ENCODE data around the gene CYYR1.

CYYR1 gene

GRCh38 chr21:26550326-26550725 is 22.8 kb downstream of the CYYR1 start:
- DNase-seq, result no peak

DNA sequence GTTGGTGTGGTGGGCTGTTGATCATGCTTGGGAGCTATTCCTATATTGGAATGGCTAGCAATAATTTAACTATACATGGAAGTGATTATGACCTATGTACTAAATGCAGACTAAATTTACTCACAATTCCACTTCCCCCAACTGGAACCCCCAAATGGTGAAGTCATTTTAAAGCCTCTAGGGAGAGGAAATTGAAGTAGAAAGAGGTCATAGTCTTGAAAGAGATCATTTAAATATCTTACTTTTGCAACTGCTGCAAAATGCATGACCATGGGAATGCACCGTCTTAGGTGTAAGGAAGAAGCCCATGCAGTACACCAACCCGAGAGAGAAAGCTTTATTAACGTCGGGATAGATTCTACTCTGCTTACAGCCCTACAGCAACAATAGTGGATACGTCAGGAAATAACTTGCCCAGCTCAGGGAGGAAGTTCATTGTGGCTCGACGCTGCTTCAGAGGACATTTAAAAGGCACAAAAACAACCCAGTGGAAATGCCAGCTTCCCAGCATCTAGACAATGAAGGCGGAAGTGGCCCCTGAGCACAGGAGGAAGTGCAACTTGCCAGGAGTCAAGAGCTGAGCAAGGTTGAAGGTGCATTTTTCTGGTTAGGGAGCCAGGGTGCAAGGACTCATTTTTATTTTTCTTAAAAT is 26.5 kb downstream of the CYYR1 start:
- DNase-seq, result peak; percentile 67 to 76 (median 75)

- no peak for DNase-seq
Measured at GRCh38 chr21:26544201-26544775, 28.8 kb downstream of the CYYR1 start.

DNA sequence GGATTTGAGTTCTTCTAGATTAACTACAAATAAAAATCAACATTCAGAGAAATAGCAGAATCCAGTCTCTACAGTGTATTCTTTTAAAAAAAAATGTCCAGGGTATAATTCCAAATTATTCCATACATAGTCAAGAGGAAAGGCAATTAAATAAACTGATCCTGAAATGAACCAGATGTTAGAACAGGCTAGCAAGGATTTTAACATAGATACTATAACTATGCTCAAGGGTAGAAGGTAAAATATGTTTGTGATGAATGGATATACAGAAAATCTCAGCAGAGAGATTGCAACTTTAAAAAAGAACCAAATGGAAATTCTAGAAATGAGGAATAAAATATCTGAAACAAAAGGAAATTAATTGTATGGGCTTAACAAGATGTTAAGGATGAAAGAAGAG is 32.4 kb downstream of the CYYR1 start:
- no peak for DNase-seq

- peak; percentile 35 to 64 (median 38) for DNase-seq
Measured at GRCh38 chr21:26539566-26539965, 33.5 kb downstream of the CYYR1 start.

- peak in 2 of 3 donors; percentile 0 to 10 for DNase-seq
Measured at GRCh38 chr21:26534517-26534916, 38.6 kb downstream of the CYYR1 start.

DNA sequence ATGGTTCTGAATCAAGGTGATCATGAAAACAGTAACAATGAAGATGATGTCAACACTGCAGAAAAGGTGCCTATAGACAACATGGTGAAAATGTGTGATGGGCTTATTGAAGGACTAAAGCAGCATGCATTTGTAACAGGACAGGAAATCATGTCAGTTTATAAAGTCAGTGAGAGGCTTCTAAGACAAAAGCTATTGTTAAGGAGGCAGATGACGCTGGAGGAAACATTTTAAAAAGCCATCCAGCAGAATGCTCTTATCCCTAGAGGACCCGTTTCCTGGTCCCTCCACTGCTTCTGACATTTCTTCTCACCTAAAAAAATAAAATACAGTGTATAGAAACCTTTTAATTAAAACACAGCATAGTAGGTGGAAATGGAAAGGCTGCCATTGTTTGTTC is 40.9 kb downstream of the CYYR1 start:
- DNase-seq, result no peak

DNA sequence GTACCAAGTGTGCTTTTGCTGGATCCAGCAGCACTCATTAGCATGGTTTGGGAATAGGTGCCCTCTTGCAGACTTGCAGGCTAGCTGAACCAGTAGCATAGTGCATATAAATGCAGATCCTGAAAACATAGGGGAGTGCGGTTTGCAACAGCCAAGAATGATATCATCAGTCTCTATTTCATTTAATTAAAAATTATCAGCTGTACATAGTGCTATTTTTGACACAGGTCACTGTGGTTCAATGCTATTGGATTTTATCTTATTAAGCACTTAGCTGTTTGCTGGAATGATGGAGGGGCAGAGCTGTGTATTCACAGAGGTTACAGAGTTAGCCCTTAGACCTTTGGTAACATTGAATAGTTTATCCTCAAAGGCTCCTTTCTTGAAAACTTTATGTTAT is 43.6 kb downstream of the CYYR1 start:
- no peak for DNase-seq

DNA sequence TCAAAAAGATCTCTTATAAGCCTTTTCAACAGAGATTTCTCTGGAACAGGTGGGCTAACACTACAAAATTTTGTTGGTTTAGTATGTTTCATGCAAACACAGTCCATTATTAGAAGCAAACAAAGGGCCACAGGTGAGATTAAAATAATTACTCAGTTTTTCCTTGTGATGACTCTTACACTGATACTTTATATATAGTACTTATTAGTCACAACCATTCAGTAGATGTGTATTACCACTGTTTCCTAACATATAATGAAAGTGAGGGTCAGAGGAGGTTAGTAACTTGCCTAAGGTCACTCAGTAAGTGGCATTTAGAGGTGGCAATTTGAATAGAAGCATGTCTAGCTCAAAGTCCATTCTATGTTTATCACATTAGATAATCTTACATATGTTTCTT is 44.2 kb downstream of the CYYR1 start:
- no peak for DNase-seq

DNA sequence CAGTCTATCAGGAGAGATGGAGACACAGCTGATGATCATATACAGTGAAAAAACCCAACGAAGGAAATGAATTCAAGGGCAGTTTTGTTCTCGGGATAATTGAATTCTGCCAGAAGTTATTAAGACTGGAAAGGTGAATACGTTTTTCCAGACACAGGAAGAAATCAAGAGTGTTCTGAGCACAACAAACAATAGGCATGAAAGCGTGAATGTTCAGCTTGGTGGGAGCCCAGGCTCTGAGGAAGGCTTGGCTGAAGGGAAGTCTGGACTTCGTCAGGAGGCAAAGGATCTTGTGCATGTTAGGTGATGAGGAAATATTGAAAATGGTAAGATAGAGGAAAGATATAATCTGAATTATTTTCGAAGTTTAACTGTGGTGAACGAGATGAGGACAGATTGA is 50.4 kb downstream of the CYYR1 start:
- DNase-seq, result no peak

DNA sequence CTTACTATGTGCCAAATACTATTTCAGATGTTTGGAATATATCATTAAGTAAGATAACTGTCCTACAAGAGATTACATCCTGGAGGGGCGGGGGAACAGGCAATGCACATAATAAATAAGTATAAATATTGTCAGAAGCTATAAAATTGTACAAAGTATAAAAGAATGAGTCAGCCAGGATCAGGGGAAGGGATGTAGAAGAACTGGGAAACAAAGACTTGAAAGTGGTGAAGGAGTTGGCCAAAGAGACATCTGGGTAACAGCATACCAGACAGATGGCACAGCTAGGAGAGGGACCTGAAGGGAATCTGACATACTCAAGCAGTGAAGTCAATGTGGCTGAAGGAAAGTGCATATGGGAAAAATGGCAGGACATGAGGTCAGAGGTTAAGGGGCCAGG is 53.9 kb downstream of the CYYR1 start:
- DNase-seq, result no peak

GRCh38 chr21:26515257-26515656 is 57.8 kb downstream of the CYYR1 start:
- DNase-seq, result no peak

DNA sequence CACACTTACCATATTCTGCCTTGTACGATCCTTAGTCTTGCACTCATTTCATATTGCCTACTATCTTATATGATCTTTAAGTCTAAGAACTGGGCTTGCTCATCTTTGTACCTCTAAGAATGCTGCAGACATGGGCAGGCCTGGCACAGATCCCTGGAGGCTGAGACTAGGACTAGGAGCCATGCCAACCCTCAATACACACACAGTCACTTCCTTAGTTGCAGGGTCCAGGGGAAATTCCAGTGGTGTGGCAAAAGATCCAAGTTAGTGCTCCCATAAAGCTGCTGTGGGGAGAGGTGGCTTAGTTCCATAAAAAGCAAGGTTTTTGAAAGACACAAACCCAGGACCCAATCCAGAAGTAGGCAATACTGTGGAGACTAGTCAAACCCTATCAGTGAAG is 59.9 kb downstream of the CYYR1 start:
- no peak for DNase-seq

- DNase-seq, result no peak
Measured at GRCh38 chr21:26512664-26513063, 60.4 kb downstream of the CYYR1 start.

DNA sequence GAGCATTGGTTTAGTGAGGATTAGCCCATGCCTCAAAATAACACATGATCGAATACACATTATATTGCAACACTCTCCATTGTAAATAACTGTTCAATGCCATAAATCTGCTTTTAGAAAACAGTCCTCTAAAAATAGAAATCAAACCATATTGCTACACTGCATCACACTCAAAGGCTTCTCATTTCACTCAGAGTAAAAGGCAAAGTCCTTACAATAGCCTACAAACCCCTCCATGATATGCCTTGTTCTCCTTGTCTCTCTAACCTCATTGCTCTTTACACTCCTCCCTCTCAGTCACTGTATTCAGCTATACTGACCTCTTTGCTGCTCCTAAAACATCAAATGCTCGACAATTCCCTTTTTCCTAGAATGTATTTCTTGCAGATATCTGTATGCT is 64.2 kb downstream of the CYYR1 start:
- DNase-seq, result no peak

DNA sequence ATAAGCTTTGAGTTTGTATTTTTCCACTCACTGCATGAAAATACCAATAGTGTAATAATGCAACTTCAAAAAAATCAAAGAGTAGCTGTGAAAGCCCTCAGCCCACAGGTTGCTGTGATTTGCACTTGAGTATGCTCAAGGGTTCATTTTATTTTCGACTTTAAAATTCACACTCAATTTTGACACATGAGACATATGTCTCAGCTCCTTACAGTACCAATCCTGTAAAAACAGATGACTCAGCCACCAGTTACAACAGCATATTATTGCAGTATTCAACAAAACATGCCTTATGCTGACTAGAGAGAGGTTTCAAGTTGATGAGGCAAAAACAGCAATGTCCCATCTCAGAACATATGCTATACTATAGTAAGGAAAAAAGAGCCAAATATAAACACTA is 66.1 kb downstream of the CYYR1 start:
- DNase-seq, result peak in 2 of 3 donors; percentile 2 to 45

DNA sequence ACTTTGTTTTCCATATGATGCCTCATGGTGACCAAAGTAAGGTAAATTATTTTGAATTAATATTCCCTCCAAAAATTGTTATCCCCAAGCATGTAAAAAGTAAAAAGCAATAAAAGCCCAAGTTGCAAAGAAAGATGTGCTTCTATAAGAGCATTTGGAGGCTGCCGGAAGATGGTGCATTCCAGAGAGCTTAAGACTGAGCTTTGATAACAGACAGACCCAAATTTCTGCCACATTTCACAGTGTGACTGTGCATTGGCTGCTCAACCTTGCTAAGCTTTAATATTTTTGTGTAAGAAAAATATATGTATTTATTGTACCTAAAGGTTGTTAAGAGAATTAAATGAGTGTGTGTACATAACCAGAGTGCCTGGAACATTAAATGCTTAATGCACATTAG is 67.9 kb downstream of the CYYR1 start:
- DNase-seq, result no peak

DNA sequence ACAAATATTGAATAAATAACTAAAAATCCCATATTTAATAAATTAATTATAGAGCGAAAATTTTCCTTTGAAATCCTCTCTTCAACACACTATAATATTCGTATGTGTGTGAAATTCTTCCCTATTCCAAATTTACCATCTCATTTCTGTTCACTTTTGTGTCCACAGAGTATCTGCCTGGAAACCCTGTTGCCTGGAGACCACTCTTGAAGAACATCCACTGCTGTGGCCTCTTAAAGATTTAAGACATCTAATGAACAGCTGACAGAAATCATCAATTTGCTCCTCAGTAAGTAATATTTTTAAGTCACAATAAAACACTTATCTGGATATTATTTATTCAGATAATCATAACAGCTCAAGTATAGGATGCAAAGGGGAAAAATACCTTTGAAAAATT is 69.7 kb downstream of the CYYR1 start:
- DNase-seq, result no peak

DNA sequence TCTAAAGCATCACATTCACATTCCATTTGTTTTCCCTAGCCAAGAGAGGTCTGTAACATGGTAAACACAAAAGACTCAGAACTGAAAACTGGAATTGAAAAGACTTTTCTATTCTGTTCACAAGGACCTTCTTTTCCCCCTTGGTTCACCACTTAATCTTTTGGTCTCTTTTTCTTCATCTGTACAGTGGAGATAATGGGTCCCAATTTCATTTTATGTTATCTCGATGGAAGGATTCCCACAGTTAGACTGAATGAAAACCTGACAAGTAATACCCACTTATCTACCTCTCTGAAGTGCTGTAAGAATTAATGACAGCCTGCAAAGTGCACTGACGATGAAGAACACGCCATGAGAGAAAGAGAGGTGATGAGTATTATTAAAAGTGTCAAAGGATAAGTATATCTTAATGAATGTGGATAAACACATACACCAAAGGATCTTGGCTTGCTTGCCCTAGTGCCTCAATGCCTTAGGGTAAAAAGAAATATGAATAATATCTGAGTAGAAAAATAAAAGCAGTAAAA is 71.5 kb downstream of the CYYR1 start:
- no peak for DNase-seq

DNA sequence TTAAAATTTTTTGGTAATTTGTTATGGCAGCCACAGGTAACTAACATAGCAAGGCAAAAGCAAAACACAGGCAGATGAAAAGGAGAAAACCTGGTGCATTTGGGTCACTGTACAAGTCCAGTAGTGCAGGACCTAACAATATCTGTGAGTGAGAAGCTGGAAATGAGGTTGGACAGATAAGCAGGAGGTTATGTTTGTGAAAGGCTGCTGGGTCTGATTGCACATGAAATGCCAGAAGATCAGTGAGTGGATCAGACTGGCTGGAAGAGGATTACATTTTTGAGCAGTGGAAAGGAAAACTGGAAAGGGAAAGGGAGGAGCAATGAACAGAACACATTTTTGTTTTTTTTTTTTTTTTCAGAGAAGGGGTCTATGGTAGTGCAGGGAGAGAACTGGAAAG is 73.6 kb downstream of the CYYR1 start:
- DNase-seq, result no peak

GRCh38 chr21:26495283-26495849 is 77.7 kb downstream of the CYYR1 start:
- DNase-seq, result no peak

- DNase-seq, result no peak
Measured at GRCh38 chr21:26491663-26492062, 81.4 kb downstream of the CYYR1 start.

DNA sequence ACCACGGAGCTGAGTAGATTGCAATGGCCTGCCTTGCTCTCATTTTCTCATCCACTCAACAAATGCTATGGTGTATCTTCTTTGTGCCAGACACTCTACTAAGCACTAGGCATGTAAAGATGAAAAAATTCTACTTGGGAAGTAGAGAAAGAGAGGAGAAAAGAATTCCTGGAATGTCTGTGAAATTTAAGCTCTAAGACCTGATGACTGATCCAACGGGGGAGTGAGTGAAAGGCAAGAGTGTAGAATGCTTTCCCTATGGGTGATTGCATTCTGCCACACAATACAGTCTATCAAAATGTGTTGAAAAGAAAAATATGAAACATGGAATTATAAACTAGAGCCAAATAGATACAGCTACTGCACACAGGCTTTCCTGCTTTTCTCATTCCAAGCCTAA is 82.3 kb downstream of the CYYR1 start:
- no peak for DNase-seq

GRCh38 chr21:26489781-26490180 is 83.3 kb downstream of the CYYR1 start:
- no peak for DNase-seq
